AG09319 (cell line): ENCODE results near the gene AGFG2.

ENCODE experiments used
- DNase-seq: peaks from one replicate; pipeline ENCODE4 v3.0.0-alpha.2; 2010; ENCODE audit warnings: low read depth; ENCODE audit errors: extremely low read depth
- TF ChIP-seq, protein P1 (sequence below): IDR thresholded peaks from 2 replicates; pipeline ENCODE4 v1.5.1; 2011; ENCODE audit warnings: low read depth, mild to moderate bottlenecking, inconsistent platforms, low read length, moderate library complexity

The AGFG2 gene

DNA sequence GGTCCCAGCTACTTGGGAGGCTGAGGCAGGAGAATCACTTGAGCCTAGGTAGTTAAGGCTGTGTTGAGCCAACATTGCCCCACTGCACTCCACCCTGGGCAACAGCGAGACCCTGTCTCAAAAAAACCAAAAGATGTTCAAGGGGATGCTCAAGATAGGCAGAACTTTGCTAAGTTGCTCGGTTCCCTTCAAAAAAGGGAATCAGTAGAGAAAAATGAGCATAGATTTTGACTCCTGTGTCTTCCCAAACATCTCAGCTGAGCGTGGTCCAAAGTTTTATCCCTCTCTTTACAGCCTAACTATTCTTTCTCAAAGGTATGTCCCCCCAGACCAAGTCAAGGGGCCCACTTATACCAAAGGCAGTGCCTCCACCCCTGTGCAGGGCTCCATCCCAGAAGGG is 14.0 kb downstream of the AGFG2 start:
- TF ChIP-seq, protein P1, sequence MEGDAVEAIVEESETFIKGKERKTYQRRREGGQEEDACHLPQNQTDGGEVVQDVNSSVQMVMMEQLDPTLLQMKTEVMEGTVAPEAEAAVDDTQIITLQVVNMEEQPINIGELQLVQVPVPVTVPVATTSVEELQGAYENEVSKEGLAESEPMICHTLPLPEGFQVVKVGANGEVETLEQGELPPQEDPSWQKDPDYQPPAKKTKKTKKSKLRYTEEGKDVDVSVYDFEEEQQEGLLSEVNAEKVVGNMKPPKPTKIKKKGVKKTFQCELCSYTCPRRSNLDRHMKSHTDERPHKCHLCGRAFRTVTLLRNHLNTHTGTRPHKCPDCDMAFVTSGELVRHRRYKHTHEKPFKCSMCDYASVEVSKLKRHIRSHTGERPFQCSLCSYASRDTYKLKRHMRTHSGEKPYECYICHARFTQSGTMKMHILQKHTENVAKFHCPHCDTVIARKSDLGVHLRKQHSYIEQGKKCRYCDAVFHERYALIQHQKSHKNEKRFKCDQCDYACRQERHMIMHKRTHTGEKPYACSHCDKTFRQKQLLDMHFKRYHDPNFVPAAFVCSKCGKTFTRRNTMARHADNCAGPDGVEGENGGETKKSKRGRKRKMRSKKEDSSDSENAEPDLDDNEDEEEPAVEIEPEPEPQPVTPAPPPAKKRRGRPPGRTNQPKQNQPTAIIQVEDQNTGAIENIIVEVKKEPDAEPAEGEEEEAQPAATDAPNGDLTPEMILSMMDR = no peak
- DNase-seq = no peak

- DNase-seq = no peak
Measured at GRCh38 chr7:100555701-100556100, 16.7 kb downstream of the AGFG2 start.

DNA sequence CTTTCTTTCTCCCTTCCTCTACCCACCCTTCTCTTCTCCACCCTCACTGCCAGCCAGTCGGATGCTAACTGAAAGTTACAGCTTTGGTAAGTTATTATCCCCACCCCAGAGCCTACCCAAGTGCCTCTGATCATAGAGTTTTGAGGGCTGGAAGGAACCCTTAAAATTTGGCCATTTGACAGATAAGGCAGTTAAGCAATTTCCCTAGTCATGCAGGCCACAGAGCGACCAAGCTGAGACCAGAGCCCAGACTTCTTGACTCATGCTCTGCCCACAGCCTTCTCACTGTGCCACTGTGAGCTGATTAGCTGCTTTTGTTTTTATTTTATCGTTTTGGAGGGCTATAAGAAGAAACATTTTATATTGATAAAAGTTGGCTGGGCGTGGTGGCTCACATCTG is 17.5 kb downstream of the AGFG2 start:
- DNase-seq = peak; percentile 27

More at GRCh38 chr7:100555701-100556100, 16.7 kb downstream of the AGFG2 start:
- TF ChIP-seq, protein P1 = no peak

GRCh38 chr7:100559127-100559526 is 20.1 kb downstream of the AGFG2 start:
- DNase-seq = no peak
- TF ChIP-seq, protein P1 = no peak

More for the DNA sequence above, 17.5 kb downstream of the AGFG2 start:
- TF ChIP-seq, protein P1 = no peak

DNA sequence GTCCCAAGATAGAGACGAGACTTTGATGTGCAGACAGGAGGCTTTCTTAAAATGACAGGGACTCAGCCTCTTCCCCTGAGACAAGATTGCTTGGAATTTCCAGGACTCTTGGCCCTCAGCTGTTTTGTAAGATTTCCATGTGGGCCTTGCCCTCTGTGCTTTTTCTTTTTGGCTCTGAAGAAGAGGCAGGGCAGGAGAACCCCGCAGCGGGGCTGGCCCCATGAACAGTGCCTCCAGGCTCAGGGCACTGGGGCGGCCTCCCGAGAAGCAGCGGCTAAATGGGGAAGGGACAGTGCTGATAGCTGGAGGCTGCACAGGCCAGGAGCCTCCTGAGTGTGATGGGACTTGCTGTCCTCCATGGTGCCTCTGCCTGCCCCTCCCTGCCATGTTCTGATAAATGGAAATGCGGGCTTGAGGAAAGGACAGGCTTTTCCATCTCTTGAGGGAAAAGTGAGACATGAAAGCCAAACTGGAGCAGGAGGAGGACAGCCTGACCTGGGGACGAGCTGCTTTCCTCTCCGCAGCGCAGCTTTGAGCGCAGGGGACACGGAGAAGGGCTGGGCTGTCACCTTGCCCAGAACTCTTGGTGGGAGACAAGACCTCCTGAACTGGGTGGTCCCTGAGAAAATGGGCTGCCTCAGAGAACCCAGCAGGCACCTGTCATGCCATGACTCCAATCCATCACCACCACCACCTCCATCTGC is 22.6 kb downstream of the AGFG2 start:
- TF ChIP-seq, protein P1 = no peak
- no peak for DNase-seq

DNA sequence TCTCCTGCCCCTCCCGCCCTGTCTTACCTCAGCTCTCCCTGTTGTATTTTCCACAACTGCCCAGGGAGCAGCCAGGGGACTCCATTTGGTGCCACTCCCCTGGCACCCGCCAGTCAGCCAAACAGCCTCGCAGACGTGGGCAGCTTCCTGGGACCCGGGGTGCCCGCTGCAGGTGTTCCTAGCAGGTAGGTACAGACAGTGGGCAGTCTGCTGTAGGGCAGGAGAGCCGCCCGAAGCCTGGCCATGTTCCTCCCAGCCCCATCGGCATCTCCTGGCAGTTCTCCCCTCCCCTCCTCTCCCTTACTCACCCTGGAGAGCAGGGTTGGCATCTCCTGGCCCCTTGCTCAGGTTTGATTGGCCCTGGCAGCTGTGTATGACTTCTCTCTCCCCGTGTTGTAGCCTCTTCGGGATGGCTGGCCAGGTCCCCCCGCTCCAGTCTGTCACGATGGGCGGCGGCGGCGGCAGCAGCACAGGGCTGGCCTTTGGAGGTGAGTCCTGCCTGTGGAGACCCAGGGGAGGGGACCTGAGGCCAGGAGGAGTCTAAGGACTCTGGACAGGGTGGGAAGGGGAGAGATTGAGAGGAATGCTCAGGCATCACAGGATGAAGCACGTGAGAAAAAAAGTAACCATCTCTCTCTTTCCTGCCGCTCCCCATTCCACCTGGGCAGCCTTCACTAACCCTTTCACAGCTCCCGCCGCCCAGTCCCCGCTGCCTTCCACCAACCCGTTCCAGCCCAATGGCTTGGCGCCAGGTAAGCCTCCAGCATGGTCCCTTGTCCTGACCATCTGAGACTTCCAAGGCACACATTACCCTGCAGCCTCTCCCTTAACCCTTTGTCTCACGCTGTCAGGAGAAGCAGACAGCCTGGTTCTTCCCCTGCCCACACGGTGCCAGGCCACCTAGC is 23.4 kb downstream of the AGFG2 start:
- DNase-seq = no peak
- TF ChIP-seq, protein P1 = no peak

GRCh38 chr7:100563100-100563564 is 24.1 kb downstream of the AGFG2 start:
- DNase-seq = no peak
- TF ChIP-seq, protein P1 = no peak
